HL-60 (cell line): ENCODE data around the gene FUT6.

Source experiments
- DNase-seq, 2 experiments: peaks; one replicate each; pipeline ENCODE4 v3.0.0-alpha.2; 2010 to 2020; ENCODE audit warnings: low read depth in 1 of 2, low spot score in 1 of 2
- H3K27ac ChIP-seq: fragments of 250-450 bp; sonication (Bioruptor Pico); replicated peaks from 2 replicates; pipeline ENCODE4 v1.5.1; 2020; ENCODE audit warnings: mild to moderate bottlenecking, moderate library complexity
- H3K27me3 ChIP-seq: fragments of 250-450 bp; sonication (Bioruptor Pico); 2 replicates; pipeline ENCODE4 v1.5.1; 2021; ENCODE audit warnings: mild to moderate bottlenecking, moderate library complexity; ENCODE audit not compliant: insufficient read depth, poor library complexity, severe bottlenecking
- H3K4me3 ChIP-seq: replicated peaks from 2 replicates; pipeline ENCODE4 v1.5.1; 2011; ENCODE audit warnings: mild to moderate bottlenecking, control low read depth, low read length; ENCODE audit not compliant: insufficient read depth
- CTCF ChIP-seq: IDR thresholded peaks from one replicate; pipeline ENCODE4 v1.5.1; 2011; ENCODE audit warnings: low read length, control low read depth, inconsistent platforms; ENCODE audit not compliant: insufficient read depth
- GABPA ChIP-seq: IDR thresholded peaks from 2 replicates; pipeline ENCODE4 v1.6.1; 2012; ENCODE audit warnings: low read depth
- POLR2AphosphoS5 ChIP-seq: IDR thresholded peaks from 2 replicates; pipeline ENCODE4 v1.6.1; 2012; ENCODE audit warnings: low read depth
- REST ChIP-seq: IDR thresholded peaks from 2 replicates; pipeline ENCODE4 v1.6.1; 2012; ENCODE audit warnings: low read depth; ENCODE audit not compliant: insufficient replicate concordance
- SPI1 ChIP-seq: IDR thresholded peaks from 2 replicates; pipeline ENCODE4 v1.6.1; 2012; ENCODE audit warnings: low read depth, mild to moderate bottlenecking, borderline replicate concordance

Gene FUT6

GRCh38 chr19:5811117-5811516 lies 28.4 kb downstream of the FUT6 start:
- Histone ChIP-seq H3K27ac (no peak overlapping the region), H3K27me3 (peaks cover 9% of the 10 kb centered on the region), H3K4me3 (no peak overlapping the region)
- DNase-seq: no peak
- TF ChIP-seq REST (no peak), CTCF (no peak), POLR2AphosphoS5 (no peak), SPI1 (no peak), GABPA (no peak)

GRCh38 chr19:5809469-5809868 lies 30.0 kb downstream of the FUT6 start:
- TF ChIP-seq CTCF: no peak
- no peak for TF ChIP-seq GABPA
- TF ChIP-seq REST: no peak
- no peak for TF ChIP-seq SPI1
- TF ChIP-seq POLR2AphosphoS5: no peak
- H3K4me3 ChIP-seq: no peak overlapping the region
- peaks cover 17% of the 10 kb centered on the region for H3K27me3 ChIP-seq
- peak overlapping the region; percentile 23; the same call in 1 of the 2 replicates for H3K27ac ChIP-seq
- DNase-seq: no peak

- H3K27me3 ChIP-seq: peaks cover 21% of the 10 kb centered on the region
- peak; percentile 62 to 87 for DNase-seq
- TF ChIP-seq CTCF (no peak), SPI1 (no peak), REST (no peak), POLR2AphosphoS5 (no peak), GABPA (no peak)
- no peak overlapping the region; the same call in 1 of the 2 replicates for H3K27ac ChIP-seq
- H3K4me3 ChIP-seq: no peak overlapping the region
These were observed 30.4 kb downstream of the FUT6 start for GRCh38 chr19:5809053-5809452.
